Measurements from ENCODE around the gene ZNF346.

Gene ZNF346

GRCh38 chr5:177124486-177124991 is 102.0 kb downstream of the ZNF346 start:
- DNase-seq: no peak

GRCh38 chr5:177126771-177127170 is 104.3 kb downstream of the ZNF346 start:
- no peak for DNase-seq

GRCh38 chr5:177128551-177128981 is 106.1 kb downstream of the ZNF346 start:
- DNase-seq: no peak

- DNase-seq: no peak
Measured at GRCh38 chr5:177130211-177131018, 107.9 kb downstream of the ZNF346 start.
